NOMO-1 treated with DMSO at 0.1 percent for 48 hours (cell line): ENCODE data around the gene CTTNBP2.
"Not testable (repeated sequence)": the region's sequence is repeated elsewhere in the genome, so short reads cannot be mapped to it uniquely, and the experiment has no call there.

Experiments used
- DNase-seq: peaks from one replicate; lab custom pipeline; 2025; ENCODE audit not compliant: unreplicated experiment; lab: John Stamatoyannopoulos, UW

The CTTNBP2 gene

DNA sequence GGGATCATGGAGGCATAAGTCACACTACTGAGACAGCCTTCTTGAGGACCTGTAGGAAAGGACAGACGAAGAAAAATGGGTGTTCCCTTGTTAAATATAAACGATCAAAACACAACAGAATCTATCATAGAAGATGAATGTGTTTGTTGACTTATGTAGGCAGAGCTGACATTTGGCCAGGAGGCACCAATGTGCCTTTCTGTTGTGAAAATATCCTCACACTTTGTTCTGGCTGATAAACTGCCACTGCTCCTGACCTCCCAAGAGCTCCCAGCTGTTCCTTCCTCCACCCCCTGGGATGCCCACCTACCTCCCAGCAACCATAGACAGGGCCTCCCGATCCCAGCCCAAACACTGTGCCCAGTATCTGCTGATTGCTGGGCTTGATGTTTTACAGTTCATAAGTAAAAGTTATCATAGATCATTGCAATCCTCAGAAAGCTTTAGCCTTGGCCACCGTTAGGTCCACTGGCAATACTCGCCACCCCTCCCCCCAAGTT is 116.6 kb downstream of the CTTNBP2 start:
- no peak for DNase-seq

DNA sequence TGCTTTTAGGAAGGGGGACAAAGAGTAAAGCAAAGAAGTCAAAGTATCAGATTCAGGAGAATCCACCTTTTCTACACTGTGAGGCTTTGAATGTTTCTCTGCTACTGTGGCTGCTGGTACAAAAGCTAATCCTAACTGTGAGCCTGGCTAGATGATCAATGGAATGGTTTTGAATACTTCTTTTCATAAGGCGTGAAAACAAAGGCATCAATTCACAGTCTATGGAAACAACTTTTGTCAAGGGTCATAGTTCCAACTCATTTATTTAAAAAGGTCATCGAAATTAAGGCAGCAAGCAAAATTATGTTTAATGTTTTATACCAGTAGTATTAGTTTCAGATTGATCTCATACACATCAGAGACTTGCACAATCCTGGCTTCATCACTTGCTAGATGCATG is 118.1 kb downstream of the CTTNBP2 start:
- no peak for DNase-seq

DNA sequence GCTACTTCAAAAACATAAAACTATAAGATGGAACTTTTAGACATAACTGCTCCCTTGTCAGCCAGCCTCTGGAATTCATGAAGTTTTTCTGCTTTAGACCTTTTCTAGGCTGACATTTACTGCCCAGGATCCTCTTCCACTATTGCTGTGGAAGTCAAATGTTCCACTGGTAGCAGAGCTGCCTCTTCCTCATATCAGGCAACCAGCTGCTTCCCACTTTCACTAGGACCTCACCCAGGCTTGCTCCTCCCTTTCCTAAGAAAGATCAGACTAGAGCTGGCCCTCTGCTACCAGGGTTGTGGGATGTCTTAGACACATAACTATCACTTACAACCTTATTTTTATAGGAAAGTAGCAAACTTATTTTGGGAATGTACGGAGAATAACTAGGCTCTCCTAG is 121.5 kb downstream of the CTTNBP2 start:
- DNase-seq, result no peak

DNA sequence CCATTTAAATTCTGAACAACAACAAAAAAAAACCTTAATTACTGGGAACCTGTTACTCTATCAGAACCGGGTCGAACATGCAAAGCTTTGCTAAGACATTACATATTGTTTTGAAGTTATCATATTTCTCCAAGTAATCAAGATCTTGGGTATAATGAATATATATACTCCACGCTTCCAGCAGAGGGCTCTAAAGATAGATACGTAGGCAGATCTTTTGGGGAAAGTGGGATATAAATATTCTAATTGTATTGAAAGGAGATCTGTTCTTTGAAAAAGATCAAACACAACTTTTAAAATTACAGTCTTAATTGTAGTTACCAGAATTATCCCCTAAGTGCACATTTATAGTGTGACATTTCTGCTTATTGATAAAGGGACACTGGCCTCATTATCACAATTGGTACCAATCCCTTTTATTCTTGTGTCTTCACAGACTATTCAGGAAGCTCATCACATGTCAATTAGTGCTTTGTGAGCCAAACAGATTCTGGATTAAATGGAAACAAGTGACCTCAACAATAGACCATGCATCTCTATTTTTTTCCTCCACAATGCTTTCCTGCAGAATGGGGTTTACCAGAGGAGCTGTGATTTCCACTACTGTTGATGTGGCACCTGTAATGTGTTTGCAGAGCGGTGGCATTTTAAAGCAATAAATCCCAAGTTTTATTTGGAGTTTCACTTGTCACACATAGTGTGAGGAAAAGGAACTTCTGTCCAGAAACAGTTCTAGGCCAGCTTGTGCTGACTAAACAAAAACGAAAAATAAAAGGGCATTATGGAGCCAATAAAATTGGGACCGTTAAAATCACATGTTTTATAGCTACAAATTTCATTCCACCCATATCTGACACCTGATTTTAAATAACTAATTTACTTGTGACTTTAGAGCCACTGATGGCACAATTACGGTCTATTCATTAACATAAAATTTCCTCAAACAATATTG is 122.4 kb downstream of the CTTNBP2 start:
- DNase-seq, result no peak

DNA sequence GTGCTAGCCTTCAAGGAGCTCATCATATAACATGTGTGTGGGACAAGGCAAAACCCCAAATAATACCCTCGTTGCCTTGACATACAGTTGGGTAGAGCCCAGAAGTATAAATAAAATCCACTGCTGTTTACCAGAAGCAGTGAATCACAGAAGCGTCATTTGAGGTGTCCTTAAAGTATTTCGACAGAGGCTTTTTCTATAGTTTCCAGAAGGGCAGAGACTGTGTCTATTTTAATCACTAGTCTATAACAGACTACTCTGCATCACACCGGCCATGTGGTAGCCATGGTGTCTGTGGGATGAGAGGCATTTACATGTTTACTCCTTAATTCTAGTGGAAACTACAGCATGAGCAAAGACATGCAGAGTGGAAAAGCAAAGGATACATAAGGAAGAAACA is 131.3 kb downstream of the CTTNBP2 start:
- DNase-seq, result peak; percentile 0

DNA sequence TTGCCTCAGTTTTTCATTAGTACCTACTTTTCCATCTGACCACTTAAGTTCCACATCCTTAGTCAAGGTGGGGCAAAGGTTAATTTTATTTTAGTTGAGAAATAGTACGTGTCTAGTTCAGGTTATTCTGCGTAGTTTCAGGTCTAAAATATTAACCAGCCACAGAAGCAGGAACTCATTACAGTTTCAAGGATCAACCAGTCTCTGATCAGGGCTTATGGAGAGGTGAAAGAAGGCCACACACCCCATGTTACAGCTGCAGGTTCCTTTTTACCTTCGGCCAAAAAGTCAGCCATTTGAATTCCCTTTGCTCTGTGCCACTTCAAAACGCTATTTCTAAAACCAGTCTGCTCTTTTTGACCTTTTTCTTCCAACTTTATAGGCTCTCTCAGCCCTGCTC is 134.2 kb downstream of the CTTNBP2 start:
- no peak for DNase-seq

DNA sequence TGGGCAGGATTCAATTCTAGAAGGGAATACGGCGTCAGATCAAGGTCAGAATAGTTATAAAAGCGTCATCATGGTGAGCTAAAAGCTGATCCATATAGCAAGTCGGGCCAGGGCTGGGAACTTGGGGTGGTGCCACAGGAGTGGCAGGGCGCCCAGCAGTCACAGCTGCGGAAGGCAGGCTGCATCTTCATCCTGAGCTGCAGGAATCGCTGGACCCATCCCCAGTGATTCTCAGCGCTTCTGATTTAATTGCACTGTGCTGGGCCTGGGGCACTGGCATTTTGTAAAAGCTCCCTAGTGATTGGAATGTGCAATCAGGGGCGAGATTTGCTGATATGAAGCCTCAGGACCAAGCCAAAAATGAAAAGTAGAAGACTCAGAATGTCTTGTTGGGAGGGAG is 135.3 kb downstream of the CTTNBP2 start:
- DNase-seq, result no peak

DNA sequence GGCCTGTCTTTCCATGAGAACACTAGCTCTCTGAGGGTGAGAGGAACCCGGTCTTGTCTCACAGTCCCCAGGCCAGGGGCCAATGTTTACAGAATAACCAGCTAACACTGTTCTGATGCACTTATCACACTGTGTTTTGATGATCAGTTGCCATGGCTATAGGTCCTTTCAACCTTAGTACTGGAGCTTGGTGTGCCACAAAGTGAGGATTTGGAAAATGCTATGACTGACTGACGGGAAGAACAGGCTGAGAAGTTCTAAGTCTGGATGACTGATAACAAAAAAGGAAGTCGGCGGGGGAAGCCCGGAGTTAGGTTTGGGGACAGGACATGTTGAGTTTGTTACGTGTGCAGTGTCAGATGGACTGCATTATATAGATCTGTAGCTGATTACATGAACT is 141.8 kb downstream of the CTTNBP2 start:
- no peak for DNase-seq

DNA sequence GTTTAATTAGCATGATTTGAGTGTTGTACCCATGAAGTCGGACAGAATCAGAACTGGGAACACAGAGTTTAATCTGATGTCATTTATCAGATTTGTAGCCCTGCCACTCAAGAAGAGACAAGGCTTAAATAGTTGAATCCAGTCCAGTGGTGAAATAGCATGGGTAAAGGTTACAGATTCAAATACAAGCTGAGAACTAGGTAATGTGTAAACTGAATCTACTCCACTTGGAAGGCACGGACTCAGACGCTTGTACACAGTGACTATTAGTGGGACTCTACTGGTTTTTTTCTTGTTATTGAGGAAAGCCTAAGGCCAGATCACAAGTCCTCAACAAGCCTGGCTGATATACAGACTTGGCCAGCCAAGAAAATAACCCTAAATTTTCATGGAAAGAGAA is 142.9 kb downstream of the CTTNBP2 start:
- no peak for DNase-seq

DNA sequence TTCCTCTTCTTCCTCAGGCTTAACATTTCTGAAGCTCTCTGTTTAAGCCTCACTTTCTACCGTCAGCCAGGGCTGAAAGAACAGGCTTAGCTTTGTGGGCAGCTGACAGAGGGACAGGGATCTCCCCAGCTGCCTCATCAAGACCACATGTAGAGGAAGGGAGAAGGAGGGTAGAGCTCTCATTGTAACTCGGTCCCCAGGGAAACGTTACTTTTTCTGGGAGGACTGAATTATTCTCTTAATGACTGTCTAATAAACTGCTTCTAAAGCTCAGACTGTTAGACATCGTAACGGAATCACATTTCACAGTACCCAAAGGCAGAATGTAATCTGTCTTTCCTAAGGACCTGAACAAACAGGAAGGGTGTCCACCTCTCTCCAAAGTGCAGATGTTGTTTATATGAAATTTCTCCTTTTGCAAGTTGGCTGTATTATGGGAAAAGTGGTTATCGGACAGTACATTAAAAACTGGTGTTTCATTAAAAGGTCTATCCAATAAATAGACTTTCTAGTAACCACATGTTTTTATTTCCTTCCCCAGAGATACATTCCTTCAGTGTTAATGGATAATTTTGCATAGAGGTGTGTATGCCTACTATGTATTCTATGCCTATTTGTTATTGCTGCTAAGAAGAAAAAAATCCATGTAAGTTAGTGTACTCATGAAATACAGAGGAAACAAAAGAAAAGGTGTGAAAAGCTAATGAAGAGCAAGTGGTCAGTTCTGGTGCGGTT is 144.2 kb downstream of the CTTNBP2 start:
- no peak for DNase-seq

DNA sequence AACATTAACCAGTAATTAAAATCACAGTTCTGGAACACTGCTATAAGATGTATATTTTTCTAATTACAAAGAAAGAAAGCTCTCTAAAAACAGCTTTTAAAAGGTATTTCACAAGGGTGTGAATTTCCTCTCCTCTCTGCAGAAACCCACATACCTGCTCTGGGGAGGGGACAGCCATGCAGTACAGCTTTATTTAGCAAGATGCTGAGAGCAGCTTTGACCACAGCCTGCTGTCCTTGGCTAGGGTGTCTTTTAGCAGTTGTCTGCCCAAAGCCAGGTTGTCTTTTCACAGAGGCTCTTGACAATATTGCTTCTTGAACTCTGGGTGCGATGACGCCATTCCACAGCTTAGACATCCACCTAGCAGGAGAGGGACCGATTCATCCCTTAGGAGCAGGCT is 148.3 kb downstream of the CTTNBP2 start:
- DNase-seq, result no peak

DNA sequence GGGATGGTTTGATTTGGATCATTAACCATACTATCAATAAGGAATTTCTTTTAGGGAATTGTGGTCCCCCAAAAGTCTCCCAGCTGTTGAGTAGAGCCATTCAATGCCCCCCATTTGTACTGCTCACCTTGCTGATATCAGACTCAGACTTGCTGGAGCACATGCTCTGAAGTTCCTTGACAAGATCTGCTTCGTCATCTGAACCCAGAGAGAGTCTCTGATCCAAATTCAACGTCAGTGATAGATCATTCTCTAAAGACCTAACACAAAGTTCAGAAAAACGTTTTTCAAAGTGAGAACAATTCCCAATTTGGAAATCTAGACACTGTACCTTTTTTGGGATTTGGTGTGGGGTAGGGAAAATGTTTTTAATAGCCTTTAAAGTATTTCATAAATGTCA is 153.9 kb downstream of the CTTNBP2 start:
- DNase-seq, result no peak

DNA sequence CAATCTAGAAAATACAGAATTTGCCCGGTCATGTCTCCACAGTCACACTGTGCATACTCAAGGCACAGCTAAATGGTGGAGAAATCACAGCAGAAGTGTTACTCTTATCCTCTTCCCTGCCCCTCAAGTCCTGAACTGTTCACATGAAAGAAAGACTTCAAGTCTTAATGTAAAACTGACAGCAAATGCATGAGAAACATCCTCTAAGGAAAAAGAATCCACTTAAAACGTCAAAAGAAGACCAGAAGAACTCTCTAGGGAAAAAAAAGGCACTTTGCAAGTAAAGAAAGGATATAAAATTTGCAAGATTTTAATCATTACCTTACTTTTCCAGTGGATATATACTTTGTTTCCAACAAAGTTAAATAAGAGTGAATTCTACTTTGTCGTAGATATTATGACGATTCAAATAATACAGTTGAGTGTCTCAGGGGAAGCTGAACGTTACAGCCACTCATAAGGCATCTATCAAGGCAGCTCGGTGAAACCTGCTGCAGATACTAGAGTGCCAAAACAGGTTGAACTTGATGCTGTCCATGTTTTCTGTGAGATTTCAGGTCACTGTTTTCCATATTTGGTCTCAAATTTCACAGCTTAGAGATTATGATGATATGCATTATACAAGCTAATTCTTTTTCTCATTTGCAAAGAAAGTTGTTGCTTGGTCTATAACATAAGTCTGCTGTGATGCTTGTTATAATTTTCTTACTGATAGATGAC is 155.0 kb downstream of the CTTNBP2 start:
- DNase-seq, result no peak

DNA sequence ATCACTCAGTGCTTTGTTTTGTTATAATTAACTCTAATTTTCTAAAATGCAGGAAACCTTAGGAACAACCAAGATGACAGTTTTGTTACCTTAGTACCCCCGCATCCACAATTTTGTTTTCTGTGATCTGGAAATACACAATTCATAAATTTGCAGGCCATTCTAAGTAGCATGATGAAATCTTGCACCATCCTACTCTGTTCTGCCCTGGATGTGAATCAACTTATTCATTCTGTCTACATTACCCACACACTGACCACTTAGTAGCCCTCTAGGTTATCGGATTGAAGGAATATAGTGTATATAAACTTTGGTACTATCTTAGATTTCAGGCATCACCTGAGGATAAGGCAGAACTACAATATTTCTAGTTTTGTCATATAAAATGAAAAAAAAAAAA is 155.9 kb downstream of the CTTNBP2 start:
- no peak for DNase-seq

DNA sequence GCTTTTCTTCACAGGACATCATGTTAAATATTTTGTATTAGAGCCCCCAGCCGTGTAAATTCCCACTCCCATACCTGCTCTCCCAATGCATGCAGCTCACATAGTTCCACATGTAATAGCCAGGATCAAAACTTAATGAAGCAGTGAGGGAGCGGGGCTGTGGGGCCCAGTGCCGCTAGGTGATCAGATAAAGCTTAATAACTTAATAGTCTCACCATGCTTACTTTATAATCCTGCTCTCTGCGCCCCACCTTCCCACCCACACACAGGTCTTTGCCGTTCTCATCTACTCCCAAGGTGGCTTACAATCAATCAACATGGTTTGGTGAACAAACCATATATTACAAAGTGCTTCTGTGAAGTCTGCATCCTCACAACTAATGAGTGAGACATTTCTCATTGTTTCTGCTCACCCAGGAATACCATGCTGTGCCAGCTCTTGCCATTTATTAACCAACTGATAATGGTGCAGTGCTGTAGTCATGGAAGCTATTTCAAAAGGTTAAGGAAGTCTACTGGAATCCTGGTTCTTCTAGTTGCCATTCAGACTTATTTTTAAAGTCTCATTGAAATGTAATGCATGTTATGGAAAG is 156.4 kb downstream of the CTTNBP2 start:
- DNase-seq, result no peak

DNA sequence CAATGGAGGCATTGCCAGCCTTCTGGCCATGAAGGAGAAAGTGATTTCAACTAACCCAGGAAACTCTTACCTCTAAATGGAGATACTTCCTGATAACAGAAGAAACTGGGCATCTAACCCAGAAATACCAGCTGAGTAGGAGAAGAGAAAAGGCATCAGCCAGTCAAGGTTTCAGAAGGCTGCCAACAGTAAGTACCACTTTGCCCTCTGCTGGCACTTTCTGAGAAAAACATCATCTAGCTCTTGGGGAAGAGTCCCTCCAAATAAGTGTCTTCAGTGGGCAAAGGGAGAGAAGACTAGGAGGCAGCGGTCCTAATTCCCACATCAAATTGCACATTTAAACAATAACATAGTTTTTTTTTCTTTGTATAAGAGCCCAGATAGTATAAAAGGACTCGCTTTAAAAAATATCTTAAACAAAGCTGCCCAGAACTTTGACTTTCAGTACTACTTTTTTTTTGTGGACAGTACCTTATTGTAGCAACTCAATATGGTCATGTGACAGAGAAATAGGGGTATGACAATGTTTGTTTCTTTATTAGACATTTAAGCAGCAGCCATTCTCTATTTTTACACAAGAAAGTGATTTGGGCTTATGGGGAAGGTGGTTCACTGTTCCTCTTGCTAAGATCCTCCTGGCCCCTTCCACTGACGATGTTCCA is 157.3 kb downstream of the CTTNBP2 start:
- DNase-seq, result peak; percentile 19

DNA sequence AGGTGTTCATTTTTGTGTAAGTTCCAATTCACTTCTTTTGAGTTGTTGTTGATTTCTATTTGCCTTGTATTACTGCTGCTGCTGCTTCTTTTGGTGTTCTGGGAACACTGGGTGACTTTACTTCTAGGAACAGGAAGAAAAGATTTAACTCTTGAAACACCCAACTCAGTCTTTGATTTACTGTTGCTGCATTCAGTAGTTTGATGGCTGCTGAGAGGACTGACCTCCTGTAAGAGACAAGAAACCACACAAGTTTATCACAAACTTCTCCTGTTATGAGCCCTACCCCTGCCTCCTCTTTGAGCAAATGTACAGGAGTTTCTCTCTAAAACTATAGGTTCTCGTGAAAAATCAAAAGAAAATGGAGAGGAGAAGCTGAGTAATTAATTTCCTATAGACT is 161.7 kb downstream of the CTTNBP2 start:
- no peak for DNase-seq

DNA sequence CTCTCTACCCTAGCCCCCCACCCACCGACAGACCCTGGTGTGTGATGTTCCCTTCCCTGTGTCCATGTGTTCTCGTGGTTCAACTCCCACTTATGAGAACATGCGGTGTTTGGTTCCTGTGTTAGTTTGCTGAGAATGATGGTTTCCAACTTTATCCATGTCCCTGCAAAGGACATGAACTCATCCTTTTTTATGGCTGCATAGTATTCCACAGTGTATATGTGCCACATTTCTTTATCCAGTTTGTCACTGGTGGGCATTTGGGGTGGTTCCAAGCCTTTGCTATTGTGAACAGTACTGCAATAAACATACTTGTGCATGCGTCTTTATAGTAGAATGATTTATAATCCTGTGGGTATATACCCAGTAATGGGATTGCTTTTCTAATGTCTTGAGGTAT is 165.1 kb downstream of the CTTNBP2 start:
- DNase-seq, result not testable (repeated sequence)

DNA sequence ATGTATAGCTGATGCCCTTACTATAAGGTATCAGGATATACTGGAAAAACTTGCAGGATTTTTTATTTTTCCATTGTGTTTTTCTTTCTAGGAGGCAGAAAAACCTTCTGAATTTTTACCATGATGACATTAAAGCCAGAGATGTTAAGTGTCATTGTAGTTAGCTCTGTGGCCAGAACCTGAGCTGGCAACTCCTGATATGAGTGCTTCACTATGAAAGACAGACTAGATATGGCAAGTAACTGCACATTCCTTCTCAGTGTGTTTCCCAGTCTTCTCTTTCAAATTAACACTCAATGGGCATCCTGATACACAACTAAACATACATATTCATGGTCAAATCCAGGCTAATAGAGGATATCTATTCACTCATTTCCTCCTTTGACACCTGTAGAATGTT is 166.2 kb downstream of the CTTNBP2 start:
- no peak for DNase-seq

DNA sequence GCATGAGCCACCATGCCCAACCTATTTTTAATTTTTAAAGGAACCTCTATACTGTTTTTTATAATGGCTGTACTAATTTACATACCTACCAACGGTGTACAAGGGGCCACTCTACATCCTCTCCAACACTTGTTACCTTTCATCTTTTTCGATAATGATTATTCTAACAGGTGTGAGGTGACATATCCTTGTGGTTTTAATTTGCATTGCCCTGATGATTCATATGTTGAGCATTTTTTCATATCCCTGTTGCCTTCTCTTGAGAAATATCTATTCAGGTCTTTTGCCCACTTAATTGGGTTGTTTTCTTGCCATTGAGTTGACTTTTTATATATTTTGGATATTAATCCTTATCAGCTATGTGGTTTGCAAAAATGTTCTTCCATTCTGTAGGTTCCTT is 167.0 kb downstream of the CTTNBP2 start:
- DNase-seq, result no peak

DNA sequence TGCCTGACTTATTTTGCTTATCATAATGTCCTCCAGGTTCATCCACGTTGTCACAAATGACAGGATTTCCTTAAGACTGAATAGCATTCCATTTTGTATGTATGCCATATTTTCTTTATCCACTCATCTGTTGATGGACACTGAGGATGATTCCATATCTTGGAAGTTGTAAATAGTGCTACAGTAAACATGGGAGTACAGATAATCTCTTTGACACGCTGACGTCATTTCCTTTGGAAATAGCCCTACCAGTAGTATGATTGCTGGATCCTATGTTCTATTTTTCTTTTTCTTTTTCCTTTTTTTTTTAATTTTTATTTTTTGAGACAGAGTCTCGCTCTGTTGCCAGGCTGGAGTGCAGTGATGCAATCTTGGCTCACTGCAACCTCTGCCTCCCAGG is 167.6 kb downstream of the CTTNBP2 start:
- no peak for DNase-seq
